Astrocyte (in vitro differentiated cells and primary cell): ENCODE data around the gene GALT.

ENCODE experiments used
- CTCF ChIP-seq: IDR thresholded peaks from 2 replicates; pipeline ENCODE4 v1.5.1; 2011; ENCODE audit warnings: low read depth, mild to moderate bottlenecking, inconsistent platforms, low read length, moderate library complexity; ENCODE audit not compliant: insufficient read depth
- EZH2 ChIP-seq: IDR thresholded peaks from 2 replicates; pipeline ENCODE4 v1.6.1; 2012; ENCODE audit warnings: mild to moderate bottlenecking, low read length, inconsistent platforms; ENCODE audit not compliant: insufficient read depth

DNA sequence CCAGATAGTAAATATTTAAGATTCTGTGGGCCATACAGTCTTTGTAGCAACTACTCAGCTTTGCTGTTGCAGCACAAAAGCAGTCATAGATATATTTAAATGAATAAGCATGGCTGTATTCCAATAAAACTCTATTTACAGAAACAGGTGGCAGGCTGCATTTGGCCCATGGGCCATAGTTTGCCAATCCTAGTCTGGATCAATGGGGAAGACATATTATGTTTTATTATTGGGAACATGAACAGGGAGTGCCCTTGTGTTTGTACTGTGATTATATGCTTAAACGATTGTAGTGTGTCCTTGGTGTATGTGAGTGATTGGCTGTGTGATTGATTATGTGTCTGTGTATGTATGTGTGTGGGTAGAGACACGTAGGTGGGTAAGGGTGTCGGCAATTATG lies 28.0 kb downstream of the GALT start:
- no peak for TF ChIP-seq CTCF
- no peak for TF ChIP-seq EZH2
